T-cell (primary cell): ENCODE results near the gene TP53I11. TPM values are rescaled to one million over a fixed set of nuclear protein-coding genes. Genes with fewer than 3 reads are reported as not detected.

Experiments used
- ATAC-seq, 4 experiments: fragments of 200-7000 bp in 3 of 4; fragments of 150-1000 bp in 1 of 4; cut with Tn5 transposase; replicated peaks in 1 of 4; 1 replicate in 3 of 4; 2 replicates in 1 of 4; pipeline ENCODE4 v1.10.0; 2021; ENCODE audit warnings: moderate library complexity in 3 of 4, mild to moderate bottlenecking in 2 of 4, moderate number of reproducible peaks in 1 of 4
- CTCF ChIA-PET, 2 donors: fragments of 300-600 bp; sonication (Branson Sonifier 250); formaldehyde crosslinking; loops; one replicate each; lab custom pipeline; 2022; ENCODE audit warnings: antibody characterized with exemption in 2 of 2; lab: Charles Lee
- POLR2A ChIA-PET, 2 donors: fragments of 300-600 bp; sonication (Branson Sonifier 250); formaldehyde crosslinking; loops; one replicate each; lab custom pipeline; 2022; ENCODE audit warnings: antibody characterized with exemption in 2 of 2; lab: Charles Lee
- DNase-seq, 35 experiments: peaks; one replicate each; pipeline versions ENCODE4 v3.0.0 to v3.0.0-alpha.2; 2013 to 2023
- H3K27ac ChIP-seq: one replicate; pipeline ENCODE4 v1.5.1; 2013; ENCODE audit warnings: low read length
- H3K27me3 ChIP-seq, 2 experiments: replicated peaks in 1 of 2; 1 replicate in 1 of 2; 2 replicates in 1 of 2; pipeline versions ENCODE4 v1.6.1 to v1.7.0; 2013; ENCODE audit warnings: low read length in 1 of 2, mixed read lengths in 1 of 2; ENCODE audit not compliant: control insufficient read depth in 2 of 2, insufficient read depth in 2 of 2; ENCODE audit errors: extremely low read depth in 1 of 2
- H3K36me3 ChIP-seq, 2 donors: 1 replicate in 1 of 2; 2 replicates in 1 of 2; pipeline versions ENCODE4 v1.6.1 to v1.7.0; 2013; ENCODE audit warnings: low read length in 1 of 2; ENCODE audit not compliant: control insufficient read depth in 2 of 2, insufficient read depth in 1 of 2; ENCODE audit errors: extremely low read depth in 1 of 2
- H3K4me1 ChIP-seq, 2 experiments: 1 replicate in 1 of 2; 2 replicates in 1 of 2; pipeline versions ENCODE4 v1.6.1 to v1.7.0; 2013; ENCODE audit warnings: low read length in 2 of 2, mixed read lengths in 1 of 2; ENCODE audit not compliant: insufficient read depth in 2 of 2, control insufficient read depth in 1 of 2; ENCODE audit errors: extremely low read depth in 1 of 2
- H3K4me3 ChIP-seq, 2 donors: 1 replicate in 1 of 2; 2 replicates in 1 of 2; pipeline versions ENCODE4 v1.5.1 to v1.7.0; 2013; ENCODE audit warnings: mild to moderate bottlenecking in 2 of 2, low read length in 1 of 2, moderate library complexity in 1 of 2; ENCODE audit not compliant: control insufficient read depth in 1 of 2; ENCODE audit errors: extremely low read depth in 1 of 2
- H3K9me3 ChIP-seq: 2 replicates; pipeline ENCODE4 v1.7.0; 2013
- H3K27ac Mint-ChIP-seq, 2 donors: one replicate each; pipeline ENCODE4 v1.8.0; 2020 to 2021; ENCODE audit warnings: mild to moderate bottlenecking in 2 of 2, mixed read lengths in 2 of 2
- H3K27me3 Mint-ChIP-seq, 2 donors: one replicate each; pipeline ENCODE4 v1.8.0; 2021 to 2022; ENCODE audit warnings: mixed read lengths in 2 of 2
- H3K36me3 Mint-ChIP-seq: one replicate; pipeline ENCODE4 v1.8.0; 2021; ENCODE audit warnings: mixed read lengths
- H3K4me1 Mint-ChIP-seq, 3 donors: one replicate each; pipeline ENCODE4 v1.8.0; 2020 to 2022; ENCODE audit warnings: mixed read lengths in 3 of 3, mild to moderate bottlenecking in 1 of 3
- H3K4me3 Mint-ChIP-seq, 3 donors: one replicate each; pipeline ENCODE4 v1.8.0; 2020 to 2022; ENCODE audit warnings: mild to moderate bottlenecking in 3 of 3, mixed read lengths in 3 of 3, moderate library complexity in 3 of 3
- H3K9me3 Mint-ChIP-seq, 3 donors: one replicate each; pipeline ENCODE4 v1.8.0; 2020 to 2022; ENCODE audit warnings: mixed read lengths in 3 of 3
- WGBS: methylation state at CpG from one replicate; pipeline ENCODE4 v1.1.5; 2013; ENCODE audit warnings: missing lambda C conversion rate; ENCODE audit not compliant: insufficient coverage; 5-methylcytosine and 5-hydroxymethylcytosine counted together
- total RNA-seq, 35 experiments: library from RNA in 6 of 35; stranded (reverse) in 6 of 35; fragments of 120-200 nt in 1 of 35; gene quantifications; one replicate each; pipeline versions ENCODE4 v1.2.1 to v1.2.4 and lab custom pipeline; 2013 to 2026

Gene TP53I11
- total RNA-seq, 5 donors from 2014 or later (not counting 1 experiment from before 2014, with no cell fraction given) = 6.6 to 27.0 (median 16.4) TPM

GRCh38 chr11:44992774-44993173, 42.1 kb upstream of the TP53I11 start:
- ChIA-PET CTCF (no interaction called here), POLR2A (no interaction called here)
- Histone ChIP-seq H3K9me3 (no peaks in the 10 kb centered on the region), H3K4me1 (peaks cover 0 to 6% of the 10 kb centered on the region in 2 experiments), H3K27ac (no peak overlapping the region), H3K4me3 (no peak overlapping the region), H3K36me3 (no peaks in the 10 kb centered on the region), H3K27me3 (peaks cover 0 to 12% of the 10 kb centered on the region in 2 experiments)
- no peaks in the 10 kb centered on the region for H3K9me3 Mint-ChIP-seq
- DNase-seq = no peak
- H3K27me3 Mint-ChIP-seq = no peaks in the 10 kb centered on the region
- H3K36me3 Mint-ChIP-seq = no peaks in the 10 kb centered on the region
- ATAC-seq = no peak
- WGBS = no CpG with 5 or more reads among the region's 4 CpGs
- peaks cover 0 to 4% (median 0%) of the 10 kb centered on the region in 3 donors for H3K4me1 Mint-ChIP-seq
- H3K27ac Mint-ChIP-seq = no peak overlapping the region
- no peak overlapping the region for H3K4me3 Mint-ChIP-seq

- Histone ChIP-seq H3K4me3 (no peak overlapping the region), H3K4me1 (peaks cover 0 to 8% of the 10 kb centered on the region in 2 experiments), H3K27ac (no peak overlapping the region), H3K9me3 (no peaks in the 10 kb centered on the region), H3K27me3 (peaks cover 0 to 12% of the 10 kb centered on the region in 2 experiments), H3K36me3 (no peaks in the 10 kb centered on the region)
- ChIA-PET CTCF (interaction anchor here in 1 of 2 donors (0.5 kb wide), 1 partner anchor 119 kb away, joined by 3 read pairs; no protein-coding TSS in a partner anchor), POLR2A (no interaction called here)
- Mint-ChIP-seq H3K27me3 (no peaks in the 10 kb centered on the region), H3K27ac (no peak overlapping the region), H3K4me1 (peaks cover 0 to 4% (median 0%) of the 10 kb centered on the region in 3 donors), H3K36me3 (no peaks in the 10 kb centered on the region), H3K9me3 (no peaks in the 10 kb centered on the region), H3K4me3 (no peak overlapping the region)
- ATAC-seq (no peak), DNase-seq (no peak)
- WGBS = 95% methylated on average over 3 of the region's 3 CpGs
These were observed 41.5 kb upstream of the TP53I11 start for GRCh38 chr11:44992181-44992582.

- WGBS = 78% methylated on average over 4 of the region's 5 CpGs
- peaks cover 0 to 5% (median 0%) of the 10 kb centered on the region in 3 donors for H3K4me1 Mint-ChIP-seq
- POLR2A ChIA-PET = no interaction called here
- no peaks in the 10 kb centered on the region for H3K36me3 ChIP-seq
- peaks cover 0 to 12% of the 10 kb centered on the region in 2 experiments for H3K27me3 ChIP-seq
- no peak overlapping the region for H3K27ac Mint-ChIP-seq
- H3K4me3 Mint-ChIP-seq = no peak overlapping the region
- no peak overlapping the region for H3K4me3 ChIP-seq
- DNase-seq = no peak
- CTCF ChIA-PET = interaction anchor here in 1 of 2 donors (0.6 to 1.3 kb wide), 2 partner anchors 14 to 113 kb away, joined by 4 to 8 read pairs; no protein-coding TSS in a partner anchor
- H3K9me3 ChIP-seq = no peaks in the 10 kb centered on the region
- no peaks in the 10 kb centered on the region for H3K27me3 Mint-ChIP-seq
- H3K9me3 Mint-ChIP-seq = no peaks in the 10 kb centered on the region
- H3K27ac ChIP-seq = no peak overlapping the region
- ATAC-seq = no peak
- no peaks in the 10 kb centered on the region for H3K36me3 Mint-ChIP-seq
- peaks cover 0 to 8% of the 10 kb centered on the region in 2 experiments for H3K4me1 ChIP-seq
These were observed 40.0 kb upstream of the TP53I11 start for GRCh38 chr11:44990665-44991064.

- Mint-ChIP-seq H3K4me1 (peaks cover 0 to 5% (median 0%) of the 10 kb centered on the region in 3 donors), H3K27me3 (no peaks in the 10 kb centered on the region), H3K9me3 (no peaks in the 10 kb centered on the region), H3K36me3 (no peaks in the 10 kb centered on the region), H3K27ac (no peak overlapping the region), H3K4me3 (no peak overlapping the region)
- H3K4me3 ChIP-seq = no peak overlapping the region
- WGBS = 96% methylated on average over 17 of the region's 21 CpGs
- ChIA-PET POLR2A (no interaction called here), CTCF (interaction anchor here in 1 of 2 donors (0.6 to 1.3 kb wide), 3 partner anchors 14 to 114 kb away, joined by 3 to 8 read pairs (median 4); no protein-coding TSS in a partner anchor)
- H3K9me3 ChIP-seq = no peaks in the 10 kb centered on the region
- ATAC-seq = no peak
- no peaks in the 10 kb centered on the region for H3K36me3 ChIP-seq
- peaks cover 0 to 8% of the 10 kb centered on the region in 2 experiments for H3K4me1 ChIP-seq
- H3K27ac ChIP-seq = no peak overlapping the region
- peaks cover 0 to 12% of the 10 kb centered on the region in 2 experiments for H3K27me3 ChIP-seq
- DNase-seq = no peak
These were observed 39.3 kb upstream of the TP53I11 start for GRCh38 chr11:44989831-44990566.

GRCh38 chr11:44988981-44989635, 38.4 kb upstream of the TP53I11 start:
- CTCF ChIA-PET = interaction anchor here in 1 of 2 donors (1.0 to 1.3 kb wide), 2 partner anchors 53 to 115 kb away, joined by 3 to 4 read pairs; no protein-coding TSS in a partner anchor
- H3K9me3 Mint-ChIP-seq = no peaks in the 10 kb centered on the region

GRCh38 chr11:44988111-44988510, 37.4 kb upstream of the TP53I11 start:
- Mint-ChIP-seq H3K27me3 (no peaks in the 10 kb centered on the region), H3K27ac (no peak overlapping the region), H3K4me3 (no peak overlapping the region), H3K9me3 (no peaks in the 10 kb centered on the region), H3K36me3 (no peaks in the 10 kb centered on the region), H3K4me1 (peaks cover 0 to 10% (median 0%) of the 10 kb centered on the region in 3 donors)
- H3K27me3 ChIP-seq = peaks cover 0 to 3% of the 10 kb centered on the region in 2 experiments
- CTCF ChIA-PET = no interaction called here
- POLR2A ChIA-PET = no interaction called here
- WGBS = no CpG with 5 or more reads among the region's 2 CpGs
- H3K27ac ChIP-seq = no peak overlapping the region
- H3K36me3 ChIP-seq = no peaks in the 10 kb centered on the region
- ATAC-seq (no peak), DNase-seq (peak in 1 of 35 experiments; percentile 13)
- no peak overlapping the region for H3K4me3 ChIP-seq
- no peaks in the 10 kb centered on the region for H3K9me3 ChIP-seq
- peaks cover 0 to 16% of the 10 kb centered on the region in 2 experiments for H3K4me1 ChIP-seq

More at GRCh38 chr11:44988981-44989635, 38.4 kb upstream of the TP53I11 start:
- H3K36me3 ChIP-seq = no peaks in the 10 kb centered on the region
- no peak for DNase-seq
- H3K9me3 ChIP-seq = no peaks in the 10 kb centered on the region
- no peaks in the 10 kb centered on the region for H3K36me3 Mint-ChIP-seq
- H3K4me1 Mint-ChIP-seq = peaks cover 0 to 5% (median 0%) of the 10 kb centered on the region in 3 donors
- POLR2A ChIA-PET = no interaction called here
- no peaks in the 10 kb centered on the region for H3K27me3 Mint-ChIP-seq
- peaks cover 0 to 3% of the 10 kb centered on the region in 2 experiments for H3K27me3 ChIP-seq
- no peak overlapping the region for H3K27ac ChIP-seq
- H3K4me3 Mint-ChIP-seq = no peak overlapping the region
- ATAC-seq = no peak
- no CpG with 5 or more reads among the region's 5 CpGs for WGBS
- H3K27ac Mint-ChIP-seq = no peak overlapping the region
- peaks cover 0 to 8% of the 10 kb centered on the region in 2 experiments for H3K4me1 ChIP-seq
- H3K4me3 ChIP-seq = no peak overlapping the region
